ENCODE measurements around the gene GPD2.

- TF ChIP-seq EP300 (conservative IDR thresholded peaks at IDR 0.05; ENCODE audit: poor library complexity, severe bottlenecking) (no peak), CTCF (IDR thresholded peaks at IDR 0.05; ENCODE audit: poor library complexity, severe bottlenecking) (no peak), SMC3 (conservative IDR thresholded peaks at IDR 0.05; ENCODE audit: poor library complexity) (no peak), POLR2AphosphoS5 (IDR thresholded peaks at IDR 0.05) (no peak)
These were observed 86.8 kb downstream of the GPD2 start for GRCh38 chr2:156522864-156523440.
